GM23338 (cell line): Measurements from ENCODE around the gene ARHGAP32. TPM values are rescaled to one million over a fixed set of nuclear protein-coding genes. Genes with fewer than 3 reads are reported as not detected.

Source experiments
- ATAC-seq: fragments of 200-7000 bp; cut with Tn5 transposase; 3 replicates; pipeline ENCODE4 v1.9.1; 2020
- DNase-seq: peaks from one replicate; pipeline ENCODE4 v3.0.0-alpha.2; 2015; ENCODE audit warnings: low spot score
- H2AFZ ChIP-seq: fragments of 200-600 bp; sonication (generic); 2 replicates; pipeline ENCODE4 v1.8.0; 2016; ENCODE audit warnings: antibody characterized with exemption, mild to moderate bottlenecking, moderate library complexity
- H3F3A ChIP-seq: fragments of 200-600 bp; sonication (generic); replicated peaks from 2 replicates; pipeline ENCODE4 v1.8.0; 2017; ENCODE audit warnings: antibody characterized with exemption, mixed run types, low read depth
- H3K27ac ChIP-seq: fragments of 200-600 bp; sonication (generic); 2 replicates; pipeline ENCODE4 v1.6.1; 2016; ENCODE audit warnings: low read depth
- H3K27me3 ChIP-seq: fragments of 200-600 bp; sonication (generic); 2 replicates; pipeline ENCODE4 v1.8.0; 2016; ENCODE audit warnings: mild to moderate bottlenecking, mixed run types, moderate library complexity; ENCODE audit not compliant: insufficient read depth
- H3K36me3 ChIP-seq: fragments of 200-600 bp; sonication (generic); 2 replicates; pipeline ENCODE4 v1.8.0; 2016; ENCODE audit warnings: mild to moderate bottlenecking; ENCODE audit not compliant: insufficient read depth
- H3K4me1 ChIP-seq: fragments of 200-600 bp; sonication (generic); 2 replicates; pipeline ENCODE4 v1.8.0; 2016; ENCODE audit warnings: mild to moderate bottlenecking, moderate library complexity; ENCODE audit not compliant: insufficient read depth
- H3K4me2 ChIP-seq: fragments of 200-600 bp; sonication (generic); 2 replicates; pipeline ENCODE4 v1.7.1; 2017; ENCODE audit warnings: mixed run types
- H3K4me3 ChIP-seq: fragments of 200-600 bp; sonication (generic); 2 replicates; pipeline ENCODE4 v1.6.1; 2016; ENCODE audit warnings: mixed run types
- H3K79me2 ChIP-seq: fragments of 200-600 bp; sonication (generic); replicated peaks from 2 replicates; pipeline ENCODE4 v1.8.0; 2017; ENCODE audit warnings: mild to moderate bottlenecking; ENCODE audit not compliant: insufficient read depth
- H3K9me2 ChIP-seq: fragments of 200-600 bp; sonication (generic); 2 replicates; pipeline ENCODE4 v1.8.0; 2017; ENCODE audit not compliant: insufficient read depth
- H4K20me1 ChIP-seq: fragments of 200-600 bp; sonication (generic); replicated peaks from 2 replicates; pipeline ENCODE4 v1.8.0; 2017; ENCODE audit warnings: mild to moderate bottlenecking; ENCODE audit not compliant: insufficient read depth
- H3K27ac Mint-ChIP-seq: 2 replicates; pipeline ENCODE4 v1.8.0; 2020; ENCODE audit warnings: inconsistent platforms, mild to moderate bottlenecking, moderate library complexity, mixed read lengths
- H3K27me3 Mint-ChIP-seq: 3 replicates; pipeline ENCODE4 v1.8.0; 2022; ENCODE audit warnings: low read depth, mild to moderate bottlenecking, moderate library complexity, mixed read lengths, inconsistent platforms; ENCODE audit not compliant: insufficient read depth, poor library complexity
- H3K36me3 Mint-ChIP-seq: 3 replicates; pipeline ENCODE4 v1.8.0; 2021; ENCODE audit warnings: low read depth, mild to moderate bottlenecking, inconsistent platforms, moderate library complexity, mixed read lengths
- H3K4me1 Mint-ChIP-seq: 3 replicates; pipeline ENCODE4 v1.8.0; 2020; ENCODE audit warnings: mild to moderate bottlenecking, inconsistent platforms, mixed read lengths
- H3K4me3 Mint-ChIP-seq: 3 replicates; pipeline ENCODE4 v1.8.0; 2021; ENCODE audit warnings: moderate library complexity, mild to moderate bottlenecking, inconsistent platforms, mixed read lengths
- H3K9me3 Mint-ChIP-seq: 3 replicates; pipeline ENCODE4 v1.8.0; 2020; ENCODE audit warnings: moderate library complexity, mild to moderate bottlenecking, inconsistent platforms, mixed read lengths
- CREB1 ChIP-seq: fragments of 250-450 bp; sonication (Bioruptor Pico); IDR thresholded peaks from 2 replicates; pipeline ENCODE4 v1.5.0; 2020; ENCODE audit warnings: low read depth, mild to moderate bottlenecking, moderate library complexity
- CTCF ChIP-seq, 2 experiments: fragments of 200-600 bp in 1 of 2; sonication (generic) in 1 of 2; conservative IDR thresholded peaks; 2 replicates each; pipeline versions ENCODE4 v1.5.1 to v1.6.1; 2016 to 2017; ENCODE audit warnings: antibody characterized with exemption in 2 of 2, low read depth in 2 of 2, mild to moderate bottlenecking in 2 of 2, moderate library complexity in 1 of 2
- ETS1 ChIP-seq: IDR thresholded peaks from 2 replicates; pipeline ENCODE4 v1.6.1; 2016; ENCODE audit warnings: antibody characterized with exemption
- EZH2 ChIP-seq: fragments of 200-600 bp; sonication (generic); IDR thresholded peaks from one replicate; pipeline ENCODE4 v1.8.0; 2017; ENCODE audit warnings: antibody characterized with exemption, mild to moderate bottlenecking, low read depth; ENCODE audit not compliant: unreplicated experiment
- EZH2phosphoT487 ChIP-seq: fragments of 200-600 bp; sonication (generic); IDR thresholded peaks from one replicate; pipeline ENCODE4 v1.8.1; 2018; ENCODE audit warnings: antibody characterized with exemption; ENCODE audit not compliant: unreplicated experiment
- JUNB ChIP-seq: IDR thresholded peaks from one replicate; pipeline ENCODE4 v1.6.1; 2016; ENCODE audit warnings: antibody characterized with exemption; ENCODE audit not compliant: unreplicated experiment
- NANOG ChIP-seq: IDR thresholded peaks from 2 replicates; pipeline ENCODE4 v1.6.1; 2016; ENCODE audit warnings: antibody characterized with exemption, borderline replicate concordance
- POLR2AphosphoS5 ChIP-seq: IDR thresholded peaks from 2 replicates; pipeline ENCODE4 v1.6.1; 2016; ENCODE audit warnings: antibody characterized with exemption, low read depth
- REST ChIP-seq: IDR thresholded peaks from one replicate; pipeline ENCODE4 v1.6.1; 2018; ENCODE audit warnings: antibody characterized with exemption; ENCODE audit not compliant: unreplicated experiment
- STAT1 ChIP-seq: IDR thresholded peaks from one replicate; pipeline ENCODE4 v1.6.1; 2016; ENCODE audit warnings: antibody characterized with exemption; ENCODE audit not compliant: unreplicated experiment
- ZNF114 ChIP-seq: fragments of 250-450 bp; sonication (Bioruptor Pico); IDR thresholded peaks from 2 replicates; pipeline ENCODE4 v1.5.0; 2020; ENCODE audit warnings: mild to moderate bottlenecking, moderate library complexity
- ZNF331 ChIP-seq: fragments of 250-450 bp; sonication (Bioruptor Pico); IDR thresholded peaks from 2 replicates; pipeline ENCODE4 v1.5.0; 2020; ENCODE audit warnings: low read depth, mild to moderate bottlenecking, moderate library complexity
- ZNF462 ChIP-seq: fragments of 250-450 bp; sonication (Bioruptor Pico); IDR thresholded peaks from 2 replicates; pipeline ENCODE4 v1.5.0; 2020; ENCODE audit warnings: mild to moderate bottlenecking, moderate library complexity
- polyA plus RNA-seq: library from polyadenylated mRNA; unstranded; fragments of >200 nt; fragmentation: Nextera tagmentation; extraction: Ambion mirVana; gene quantifications from 2 replicates; pipeline ENCODE4 v1.2.1, GENCODE V29; 2016
- total RNA-seq: library from RNA; depleted of rRNA; stranded (reverse); fragments of >200 nt; shearing (Covaris generic); gene quantifications from 2 replicates; pipeline ENCODE4 v1.2.3, GENCODE V29; 2014

The ARHGAP32 gene
- total and polyA plus RNA-seq, 2 experiments from 2014 or later: 3.9 to 17.2 TPM

GRCh38 chr11:128953151-128953550 lies 239.0 kb downstream of the ARHGAP32 start:
- Histone ChIP-seq H3K27me3 (no peaks in the 10 kb centered on the region), H2AFZ (no peak overlapping the region), H3K4me1 (no peaks in the 10 kb centered on the region; the same call in 1 of the 2 replicates), H3F3A (no peaks in the 10 kb centered on the region), H3K9me2 (no peaks in the 10 kb centered on the region), H4K20me1 (no peaks in the 10 kb centered on the region), H3K36me3 (no peaks in the 10 kb centered on the region), H3K27ac (no peak overlapping the region), H3K4me2 (no peak overlapping the region), H3K4me3 (no peak overlapping the region), H3K79me2 (no peaks in the 10 kb centered on the region)
- ATAC-seq (no peak), DNase-seq (no peak)
- Mint-ChIP-seq H3K9me3 (no peaks in the 10 kb centered on the region), H3K4me1 (peaks cover 5% of the 10 kb centered on the region; the same call in 2 of the 3 replicates), H3K27me3 (no peaks in the 10 kb centered on the region), H3K4me3 (no peak overlapping the region), H3K27ac (no peak overlapping the region), H3K36me3 (no peaks in the 10 kb centered on the region)
- TF ChIP-seq CREB1 (CRISPR knock-in tag) (no peak), ZNF462 (CRISPR knock-in tag) (no peak), ZNF331 (CRISPR knock-in tag) (no peak), JUNB (no peak), EZH2phosphoT487 (no peak), ZNF114 (CRISPR knock-in tag) (no peak), CTCF (conservative IDR thresholded peaks at IDR 0.05; ENCODE audit: low read depth in 2 of 2) (no peak), POLR2AphosphoS5 (no peak), NANOG (no peak), STAT1 (no peak), REST (no peak), ETS1 (no peak), EZH2 (no peak)
